AG10803 (cell line): Measurements from ENCODE around the gene PHF12.

ENCODE experiments used
- DNase-seq: peaks from one replicate; pipeline ENCODE4 v3.0.0; 2010; ENCODE audit warnings: low read depth
- H3K4me3 ChIP-seq: 2 replicates; pipeline ENCODE4 v1.5.1; 2011; ENCODE audit warnings: mild to moderate bottlenecking, low read length, control low read depth
- TF ChIP-seq, protein P1 (sequence below): conservative IDR thresholded peaks from 2 replicates; pipeline ENCODE4 v1.5.1; 2011; ENCODE audit warnings: mild to moderate bottlenecking, low read length, control low read depth, inconsistent platforms

Gene PHF12

DNA sequence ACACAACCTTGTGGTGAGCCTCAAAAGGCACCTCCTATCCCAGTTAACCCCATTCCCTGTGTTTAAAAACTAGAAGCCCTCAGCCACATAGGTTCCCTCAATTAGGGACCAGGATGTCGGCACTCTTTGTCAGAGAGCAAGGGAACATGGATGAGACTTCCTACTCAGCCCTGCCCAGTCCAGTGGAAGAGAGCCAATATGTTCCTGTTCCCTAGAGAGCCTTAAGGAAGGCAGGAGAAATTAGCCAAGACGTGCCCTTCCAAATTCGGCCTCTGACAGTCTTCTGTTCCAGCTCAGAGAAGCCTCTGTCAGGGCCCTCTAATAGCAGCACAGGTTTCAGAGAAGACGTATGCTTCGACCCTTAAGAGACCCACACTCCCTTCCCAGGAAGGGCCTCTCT lies 33.9 kb downstream of the PHF12 start:
- TF ChIP-seq, protein P1, sequence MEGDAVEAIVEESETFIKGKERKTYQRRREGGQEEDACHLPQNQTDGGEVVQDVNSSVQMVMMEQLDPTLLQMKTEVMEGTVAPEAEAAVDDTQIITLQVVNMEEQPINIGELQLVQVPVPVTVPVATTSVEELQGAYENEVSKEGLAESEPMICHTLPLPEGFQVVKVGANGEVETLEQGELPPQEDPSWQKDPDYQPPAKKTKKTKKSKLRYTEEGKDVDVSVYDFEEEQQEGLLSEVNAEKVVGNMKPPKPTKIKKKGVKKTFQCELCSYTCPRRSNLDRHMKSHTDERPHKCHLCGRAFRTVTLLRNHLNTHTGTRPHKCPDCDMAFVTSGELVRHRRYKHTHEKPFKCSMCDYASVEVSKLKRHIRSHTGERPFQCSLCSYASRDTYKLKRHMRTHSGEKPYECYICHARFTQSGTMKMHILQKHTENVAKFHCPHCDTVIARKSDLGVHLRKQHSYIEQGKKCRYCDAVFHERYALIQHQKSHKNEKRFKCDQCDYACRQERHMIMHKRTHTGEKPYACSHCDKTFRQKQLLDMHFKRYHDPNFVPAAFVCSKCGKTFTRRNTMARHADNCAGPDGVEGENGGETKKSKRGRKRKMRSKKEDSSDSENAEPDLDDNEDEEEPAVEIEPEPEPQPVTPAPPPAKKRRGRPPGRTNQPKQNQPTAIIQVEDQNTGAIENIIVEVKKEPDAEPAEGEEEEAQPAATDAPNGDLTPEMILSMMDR = no peak
- H3K4me3 ChIP-seq = no peak overlapping the region
- DNase-seq = peak; percentile 16

- H3K4me3 ChIP-seq = no peak overlapping the region
- no peak for DNase-seq
- TF ChIP-seq, protein P1 = no peak
Measured at GRCh38 chr17:28917029-28917428, 34.3 kb downstream of the PHF12 start.

GRCh38 chr17:28916302-28916934 lies 34.9 kb downstream of the PHF12 start:
- TF ChIP-seq, protein P1 = peak; percentile 64
- peak; percentile 56 for DNase-seq
- no peak overlapping the region for H3K4me3 ChIP-seq

GRCh38 chr17:28912938-28913333 lies 38.4 kb downstream of the PHF12 start:
- H3K4me3 ChIP-seq = no peak overlapping the region
- TF ChIP-seq, protein P1 = no peak
- DNase-seq = no peak

GRCh38 chr17:28912281-28912937 lies 38.9 kb downstream of the PHF12 start:
- no peak for DNase-seq
- H3K4me3 ChIP-seq = no peak overlapping the region
- TF ChIP-seq, protein P1 = peak; percentile 25

DNA sequence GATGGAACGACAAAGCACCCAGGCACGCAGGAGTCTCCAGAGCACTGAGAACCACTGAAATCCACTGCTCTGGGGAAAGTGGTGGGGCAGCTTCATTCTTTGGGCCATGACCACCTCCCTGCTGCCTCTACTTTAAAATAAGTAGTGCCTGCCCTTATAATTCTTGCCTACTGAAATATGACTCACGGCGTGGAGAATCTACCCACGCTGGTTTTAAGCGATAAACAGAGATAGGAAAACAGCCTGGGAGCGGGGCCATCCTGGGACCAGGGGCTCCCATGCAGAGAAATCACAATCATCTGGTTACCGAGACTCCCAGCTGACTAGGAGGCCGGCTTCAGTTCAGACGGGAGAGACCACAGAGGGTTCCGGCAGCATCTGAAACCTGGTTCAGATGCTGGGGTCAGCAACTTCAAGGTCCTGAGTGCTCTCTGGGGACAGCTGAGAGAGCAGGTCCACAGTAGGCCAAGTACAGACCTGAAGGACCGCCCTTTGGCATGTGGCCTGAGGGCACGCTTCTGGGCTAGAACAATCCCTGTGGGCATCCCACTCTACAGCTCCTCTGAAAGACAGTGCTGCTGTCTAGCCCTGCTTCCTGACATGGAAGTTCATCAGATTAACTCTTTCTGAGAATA lies 39.8 kb downstream of the PHF12 start:
- no peak overlapping the region for H3K4me3 ChIP-seq
- TF ChIP-seq, protein P1 = no peak
- no peak for DNase-seq

DNA sequence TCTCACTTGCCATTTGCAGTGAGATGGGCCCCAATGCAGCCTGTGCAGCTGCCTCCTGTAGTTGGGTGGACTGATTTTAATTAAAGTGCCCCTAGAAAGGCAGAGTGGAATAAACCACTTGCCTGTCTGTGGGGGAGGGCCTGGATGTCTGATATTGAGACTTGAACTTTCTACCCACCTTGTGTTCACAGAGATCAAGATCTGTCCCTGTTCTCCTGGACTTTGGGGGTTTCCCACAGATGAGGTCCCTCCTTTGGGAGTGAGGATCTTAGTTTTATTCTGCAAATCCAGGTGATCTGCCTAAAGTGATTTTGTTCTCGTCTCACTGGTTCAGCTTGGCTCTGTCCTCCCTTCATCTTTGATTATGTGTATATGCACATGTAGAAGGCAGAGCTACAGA lies 40.8 kb downstream of the PHF12 start:
- no peak overlapping the region for H3K4me3 ChIP-seq
- no peak for DNase-seq
- TF ChIP-seq, protein P1 = no peak
